ENCODE data around the gene GALNT2.

DNA sequence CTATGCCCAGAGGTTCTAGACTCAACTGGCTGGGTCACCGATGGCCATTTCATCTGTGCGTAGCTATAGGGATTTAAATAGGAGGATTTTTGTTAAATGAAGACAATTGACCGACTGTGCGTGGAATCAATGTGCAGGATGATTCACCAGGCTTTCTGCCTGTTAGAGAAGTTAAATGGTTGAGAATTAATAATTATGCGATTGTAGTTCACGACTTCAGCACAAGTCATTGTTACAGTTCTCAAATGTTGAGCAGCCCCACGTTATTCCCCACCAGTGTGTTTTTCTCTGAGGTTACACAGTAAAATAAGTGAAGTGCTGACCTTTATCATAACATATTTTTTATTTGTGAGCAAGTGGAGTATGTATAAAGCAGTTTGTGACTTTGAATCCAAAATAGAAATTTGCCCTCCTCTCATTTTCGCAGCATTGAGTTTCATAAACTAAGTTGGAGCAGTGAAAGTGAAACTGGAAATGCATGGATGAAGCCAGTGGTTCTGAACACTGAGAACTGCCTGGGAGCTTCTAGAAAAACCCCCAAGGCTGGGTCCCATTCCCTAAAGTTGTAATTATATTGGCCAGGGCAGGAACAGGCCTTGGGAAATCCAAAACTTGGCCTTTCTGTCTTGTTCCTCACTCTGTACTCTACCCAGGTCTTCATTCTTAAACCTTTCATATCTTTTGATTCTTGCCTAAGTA lies 102.6 kb downstream of the GALNT2 start:
- TF ChIP-seq, protein P1, sequence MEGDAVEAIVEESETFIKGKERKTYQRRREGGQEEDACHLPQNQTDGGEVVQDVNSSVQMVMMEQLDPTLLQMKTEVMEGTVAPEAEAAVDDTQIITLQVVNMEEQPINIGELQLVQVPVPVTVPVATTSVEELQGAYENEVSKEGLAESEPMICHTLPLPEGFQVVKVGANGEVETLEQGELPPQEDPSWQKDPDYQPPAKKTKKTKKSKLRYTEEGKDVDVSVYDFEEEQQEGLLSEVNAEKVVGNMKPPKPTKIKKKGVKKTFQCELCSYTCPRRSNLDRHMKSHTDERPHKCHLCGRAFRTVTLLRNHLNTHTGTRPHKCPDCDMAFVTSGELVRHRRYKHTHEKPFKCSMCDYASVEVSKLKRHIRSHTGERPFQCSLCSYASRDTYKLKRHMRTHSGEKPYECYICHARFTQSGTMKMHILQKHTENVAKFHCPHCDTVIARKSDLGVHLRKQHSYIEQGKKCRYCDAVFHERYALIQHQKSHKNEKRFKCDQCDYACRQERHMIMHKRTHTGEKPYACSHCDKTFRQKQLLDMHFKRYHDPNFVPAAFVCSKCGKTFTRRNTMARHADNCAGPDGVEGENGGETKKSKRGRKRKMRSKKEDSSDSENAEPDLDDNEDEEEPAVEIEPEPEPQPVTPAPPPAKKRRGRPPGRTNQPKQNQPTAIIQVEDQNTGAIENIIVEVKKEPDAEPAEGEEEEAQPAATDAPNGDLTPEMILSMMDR (IDR thresholded peaks at IDR 0.05; ENCODE audit: poor library complexity), result no peak
- no peak for TF ChIP-seq EZH2 (IDR thresholded peaks at IDR 0.05; ENCODE audit: borderline replicate concordance)
